ENCODE results near the gene SLC8A2. TPM values are rescaled to one million over a fixed set of nuclear protein-coding genes. Genes with fewer than 3 reads are reported as not detected.

SLC8A2 gene
- total RNA-seq, 1 donor from 2014 or later = 0.70 TPM

DNA sequence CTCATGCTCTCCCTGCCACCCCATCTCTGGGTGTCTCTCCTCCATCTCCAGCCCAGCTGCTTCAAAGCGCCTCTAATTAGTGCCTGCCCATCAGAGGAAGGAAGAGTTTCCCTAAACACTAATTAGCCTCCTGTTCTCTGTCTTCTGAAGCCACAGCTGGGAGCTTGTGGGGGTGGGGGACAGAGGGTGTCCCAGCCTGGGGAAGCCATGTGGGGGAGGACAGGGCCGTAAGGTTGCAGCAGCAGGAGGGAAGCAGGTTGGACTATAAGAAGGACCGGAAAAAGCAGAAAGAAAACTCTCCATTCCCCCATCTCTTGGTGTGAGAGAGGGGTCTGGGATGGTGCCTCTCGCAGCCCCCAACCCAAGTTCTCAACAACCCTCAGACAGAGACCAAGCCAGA lies 26.2 kb downstream of the SLC8A2 start:
- no peak for DNase-seq (ENCODE audit: low read depth, low spot score)
- H3K9me3 Mint-ChIP-seq = no peaks in the 10 kb centered on the region
- H3K27me3 Mint-ChIP-seq (ENCODE audit: low read depth) = peaks cover 95% of the 10 kb centered on the region
- no peak overlapping the region for H3K27ac Mint-ChIP-seq (ENCODE audit: unreplicated experiment)
- TF ChIP-seq, protein P1, sequence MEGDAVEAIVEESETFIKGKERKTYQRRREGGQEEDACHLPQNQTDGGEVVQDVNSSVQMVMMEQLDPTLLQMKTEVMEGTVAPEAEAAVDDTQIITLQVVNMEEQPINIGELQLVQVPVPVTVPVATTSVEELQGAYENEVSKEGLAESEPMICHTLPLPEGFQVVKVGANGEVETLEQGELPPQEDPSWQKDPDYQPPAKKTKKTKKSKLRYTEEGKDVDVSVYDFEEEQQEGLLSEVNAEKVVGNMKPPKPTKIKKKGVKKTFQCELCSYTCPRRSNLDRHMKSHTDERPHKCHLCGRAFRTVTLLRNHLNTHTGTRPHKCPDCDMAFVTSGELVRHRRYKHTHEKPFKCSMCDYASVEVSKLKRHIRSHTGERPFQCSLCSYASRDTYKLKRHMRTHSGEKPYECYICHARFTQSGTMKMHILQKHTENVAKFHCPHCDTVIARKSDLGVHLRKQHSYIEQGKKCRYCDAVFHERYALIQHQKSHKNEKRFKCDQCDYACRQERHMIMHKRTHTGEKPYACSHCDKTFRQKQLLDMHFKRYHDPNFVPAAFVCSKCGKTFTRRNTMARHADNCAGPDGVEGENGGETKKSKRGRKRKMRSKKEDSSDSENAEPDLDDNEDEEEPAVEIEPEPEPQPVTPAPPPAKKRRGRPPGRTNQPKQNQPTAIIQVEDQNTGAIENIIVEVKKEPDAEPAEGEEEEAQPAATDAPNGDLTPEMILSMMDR (conservative IDR thresholded peaks at IDR 0.05) = no peak
- peaks cover 22% of the 10 kb centered on the region for H3K4me1 Mint-ChIP-seq
- no peaks in the 10 kb centered on the region for H3K36me3 Mint-ChIP-seq (ENCODE audit: low read depth)
- no peak overlapping the region for H3K4me3 Mint-ChIP-seq

DNA sequence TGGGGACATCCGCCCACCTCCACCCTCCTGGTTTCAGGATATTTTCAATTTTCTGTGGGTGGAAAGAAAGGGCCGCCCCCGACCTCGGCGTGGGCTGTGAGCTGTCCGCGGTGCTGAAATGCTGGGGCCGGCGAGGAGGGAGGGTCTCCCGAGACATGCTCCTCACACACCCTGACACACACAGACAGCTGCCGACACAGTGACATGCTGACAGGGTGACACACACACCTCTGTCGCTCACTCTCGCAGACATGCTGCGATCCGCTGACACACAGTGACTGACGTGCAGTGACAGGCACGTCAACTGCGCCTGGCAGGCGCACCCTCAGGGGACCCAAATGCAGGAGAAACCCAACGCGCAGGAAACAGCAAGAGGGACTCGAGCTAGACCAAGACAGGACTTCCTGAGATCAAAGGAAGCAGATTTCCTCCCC lies 27.3 kb downstream of the SLC8A2 start:
- Mint-ChIP-seq H3K36me3 (ENCODE audit: low read depth) (no peaks in the 10 kb centered on the region), H3K4me1 (peaks cover 22% of the 10 kb centered on the region), H3K9me3 (no peaks in the 10 kb centered on the region), H3K27ac (ENCODE audit: unreplicated experiment) (no peak overlapping the region), H3K4me3 (no peak overlapping the region), H3K27me3 (ENCODE audit: low read depth) (peaks cover 90% of the 10 kb centered on the region)
- peak; percentile 59 for DNase-seq (ENCODE audit: low read depth, low spot score)
- TF ChIP-seq, protein P1 (conservative IDR thresholded peaks at IDR 0.05) = no peak

DNA sequence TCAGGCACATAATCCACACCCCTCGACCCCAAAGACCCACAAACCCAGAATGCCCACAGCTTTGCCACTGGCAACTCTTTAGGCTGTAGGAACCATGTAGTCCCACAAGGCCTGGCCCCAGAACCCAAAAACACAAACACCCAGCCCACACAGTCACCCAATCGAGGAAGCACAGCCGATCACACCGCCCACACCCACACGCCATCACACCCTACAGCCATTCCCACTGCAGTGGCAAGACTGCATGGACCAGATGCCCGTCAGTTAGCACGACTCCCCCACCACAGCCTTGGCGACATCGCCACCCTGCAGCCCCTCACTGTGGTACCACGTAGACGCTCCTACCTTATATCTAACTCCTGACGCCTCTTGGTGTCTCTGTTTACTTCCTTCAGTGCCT lies 28.4 kb downstream of the SLC8A2 start:
- Mint-ChIP-seq H3K4me3 (no peak overlapping the region), H3K4me1 (peaks cover 22% of the 10 kb centered on the region), H3K36me3 (ENCODE audit: low read depth) (no peaks in the 10 kb centered on the region), H3K27me3 (ENCODE audit: low read depth) (peaks cover 86% of the 10 kb centered on the region), H3K9me3 (no peaks in the 10 kb centered on the region), H3K27ac (ENCODE audit: unreplicated experiment) (no peak overlapping the region)
- TF ChIP-seq, protein P1 (conservative IDR thresholded peaks at IDR 0.05) = no peak
- no peak for DNase-seq (ENCODE audit: low read depth, low spot score)

DNA sequence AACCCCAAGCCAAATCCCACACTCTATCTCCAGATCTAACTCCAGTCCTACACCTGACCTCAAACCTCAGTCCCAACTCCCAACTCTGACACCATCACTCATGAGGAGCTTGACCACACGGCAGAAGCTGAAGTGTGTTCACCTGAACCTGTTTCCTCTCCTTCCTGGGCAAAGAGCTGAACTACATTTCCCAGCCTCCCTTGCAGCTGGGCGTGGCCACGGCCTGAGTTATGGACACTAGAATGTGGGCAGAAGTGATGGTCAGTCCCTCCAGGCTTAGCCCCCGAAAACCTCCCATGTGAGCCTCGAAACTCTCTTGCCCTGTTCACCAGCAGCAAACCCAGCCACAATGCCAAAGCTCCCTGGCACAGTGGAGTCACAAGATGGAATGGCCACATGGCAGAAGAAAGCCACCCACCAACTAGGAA lies 32.9 kb downstream of the SLC8A2 start:
- Mint-ChIP-seq H3K27me3 (ENCODE audit: low read depth) (peaks cover 55% of the 10 kb centered on the region), H3K36me3 (ENCODE audit: low read depth) (no peaks in the 10 kb centered on the region), H3K9me3 (no peaks in the 10 kb centered on the region), H3K4me3 (no peak overlapping the region), H3K4me1 (peaks cover 8% of the 10 kb centered on the region), H3K27ac (ENCODE audit: unreplicated experiment) (no peak overlapping the region)
- TF ChIP-seq, protein P1 (conservative IDR thresholded peaks at IDR 0.05) = no peak
- DNase-seq (ENCODE audit: low read depth, low spot score) = no peak

DNA sequence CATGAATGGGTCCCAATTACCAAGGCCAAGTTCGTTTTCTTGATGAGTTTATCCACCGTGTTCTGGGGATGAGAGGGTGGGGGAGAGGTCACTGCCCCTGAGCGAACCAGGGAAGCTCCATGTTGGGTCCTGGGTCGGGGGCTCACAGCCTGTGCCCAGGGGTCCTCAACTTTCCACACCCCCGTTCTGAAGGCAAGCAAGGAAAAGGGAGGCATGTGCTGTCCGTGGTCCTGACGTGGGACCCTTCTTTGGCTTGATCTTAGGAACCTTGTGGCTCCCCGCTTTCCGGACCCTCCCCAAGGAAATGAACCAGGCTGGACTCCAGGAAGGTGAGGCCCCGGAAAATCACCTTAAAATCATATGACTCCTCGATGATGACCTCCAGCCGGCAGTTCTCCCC lies 34.2 kb downstream of the SLC8A2 start:
- Mint-ChIP-seq H3K9me3 (no peaks in the 10 kb centered on the region), H3K36me3 (ENCODE audit: low read depth) (no peaks in the 10 kb centered on the region), H3K4me3 (no peak overlapping the region), H3K27me3 (ENCODE audit: low read depth) (peaks cover 42% of the 10 kb centered on the region), H3K27ac (ENCODE audit: unreplicated experiment) (no peak overlapping the region), H3K4me1 (peaks cover 8% of the 10 kb centered on the region)
- TF ChIP-seq, protein P1 (conservative IDR thresholded peaks at IDR 0.05) = no peak
- DNase-seq (ENCODE audit: low read depth, low spot score) = no peak

Measured in neural crest cell (in vitro differentiated cells).